Heart right ventricle (tissue), 16 donors: Measurements from ENCODE around the gene TM9SF2. TPM values are rescaled to one million over a fixed set of nuclear protein-coding genes. Genes with fewer than 3 reads are reported as not detected.

ENCODE experiments used
- ATAC-seq, 8 donors: fragments of 200-7000 bp; cut with Tn5 transposase; one replicate each; pipeline ENCODE4 v1.9.1; 2020; ENCODE audit warnings: mild to moderate bottlenecking in 8 of 8, moderate library complexity in 8 of 8, moderate number of reproducible peaks in 1 of 8
- DNase-seq, 2 donors: peaks; one replicate each; pipeline ENCODE4 v3.0.0-alpha.2; 2020
- H3K27ac ChIP-seq, 10 donors: fragments of 200-600 bp; sonication (generic) in 2 of 10; one replicate each; pipeline versions ENCODE4 v1.5.0 to v1.8.0; 2020 to 2022; ENCODE audit warnings: mild to moderate bottlenecking in 3 of 10
- H3K27me3 ChIP-seq, 7 donors: fragments of 200-600 bp; one replicate each; pipeline ENCODE4 v1.8.0; 2021 to 2022; ENCODE audit warnings: mild to moderate bottlenecking in 2 of 7
- H3K36me3 ChIP-seq, 9 donors: fragments of 200-600 bp; sonication (generic) in 1 of 9; one replicate each; pipeline versions ENCODE4 v1.5.0 to v1.8.0; 2020 to 2022; ENCODE audit warnings: mild to moderate bottlenecking in 2 of 9
- H3K4me1 ChIP-seq, 9 donors: fragments of 200-600 bp; sonication (generic) in 1 of 9; one replicate each; pipeline versions ENCODE4 v1.5.0 to v1.8.0; 2020 to 2022; ENCODE audit warnings: mild to moderate bottlenecking in 4 of 9
- H3K4me3 ChIP-seq, 10 donors: fragments of 200-600 bp; sonication (generic) in 2 of 10; one replicate each; pipeline versions ENCODE4 v1.5.0 to v1.8.0; 2020 to 2022; ENCODE audit warnings: mild to moderate bottlenecking in 7 of 10, moderate library complexity in 2 of 10
- H3K9me3 ChIP-seq, 11 donors: fragments of 200-600 bp in 10 of 11; sonication (generic) in 2 of 11; one replicate each; pipeline versions ENCODE4 v1.5.0 to v1.8.0; 2013 to 2022; ENCODE audit warnings: mild to moderate bottlenecking in 2 of 11, control low read depth in 1 of 11, moderate library complexity in 1 of 11
- WGBS, 2 donors: extraction: QIAGEN DNeasy Blood & Tissue Kit; methylation state at CpG; one replicate each; pipeline ENCODE4 v1.1.7; 2013; ENCODE audit warnings: inconsistent platforms in 1 of 2; 5-methylcytosine and 5-hydroxymethylcytosine counted together
- intact Hi-C, 10 donors: fragments of 100-400 bp; cut with DNase I; formaldehyde crosslinking; loops; one replicate each; pipeline versions ENCODE4 v1.11.1 to v1.14.2; 2022
- polyA plus RNA-seq, 2 donors: library from polyadenylated mRNA; stranded (reverse); fragments of 200-250 nt; gene quantifications; one replicate each; pipeline ENCODE4 v1.2.3, GENCODE V29; 2013
- total RNA-seq, 10 donors: library from RNA; stranded (reverse); fragmentation: NEBNext Ultra II Directional in 3 of 10; extraction: Animal tissue kit (Norgen Biotek cat#: 25700) in 3 of 10; gene quantifications; one replicate each; pipeline versions ENCODE4 v1.2.1 to v1.2.4, GENCODE V29; 2021 to 2023
- TF ChIP-seq, protein P1 (sequence below), 9 donors: fragments of 200-600 bp; sonication (generic) in 2 of 9; IDR thresholded peaks; one replicate each; pipeline versions ENCODE4 v1.5.0 to v1.8.0; 2021 to 2022; ENCODE audit warnings: antibody characterized with exemption in 9 of 9, mild to moderate bottlenecking in 5 of 9, moderate library complexity in 1 of 9
- donor health status: Arrhythmogenic right ventricular cardiomyopathy.
- donor health status: ischemic (EF 13 %, LVEDD 7.1; RV severe dilation, severe dysfunction).
- donor health status: healthy with polysubstance abuse.
- donor health status: DM: no; HTN: yes; CAD: no.
- donor health status: DM: no; HTN: no; CAD: no.
- donor health status: ischemic (EF 25% LVEDD 6.9; RV normal size, moderate dysfunction).
- donor health status: ischemic (EF 25% LVEDD 5.7; RV mildly dilated, moderate dysfunction).
- donor health status: healthy.
- donor health status: DM: yes; HTN: yes; CAD: no.
- donor health status: Ischemic cardiomyopathy.
- donor health status: ischemic (EF 35%, LVEDD 5.7; RV mildly dilated, moderate dysfunction).
- donor health status: nonischemic (EF 11% LVEDD 7.7; RV severe dilation, severe dysfunction).
- donor health status: DM: yes; HTN: yes; CAD: no.
- donor health status: PGD.
- donor health status: ischemic (EF 29% LVEDD 5.4; RV normal size, mild dysfunction).
- donor health status: nonischemic (EF 23%, LVEDD 6.1; RV moderate dilation, normal function).

Gene TM9SF2
- total and polyA plus RNA-seq, 12 donors: 27.9 to 78.8 (median 61.1) TPM

GRCh38 chr13:99469041-99469440 is 32.2 kb upstream of the TM9SF2 start:
- 73 to 77% methylated on average over 2 of the region's 2 CpGs for WGBS, 2 donors
- no peak overlapping the region for H3K27ac ChIP-seq
- no peak overlapping the region for H3K4me3 ChIP-seq
- H3K9me3 ChIP-seq: no peaks in the 10 kb centered on the region
- intact Hi-C loops: no loop called here
- H3K27me3 ChIP-seq: peaks cover 0 to 16% (median 4%) of the 10 kb centered on the region in 7 donors
- DNase-seq (no peak), ATAC-seq (no peak)
- H3K36me3 ChIP-seq: no peaks in the 10 kb centered on the region
- H3K4me1 ChIP-seq: peaks cover 0 to 20% (median 0%) of the 10 kb centered on the region in 9 donors
- TF ChIP-seq, protein P1, sequence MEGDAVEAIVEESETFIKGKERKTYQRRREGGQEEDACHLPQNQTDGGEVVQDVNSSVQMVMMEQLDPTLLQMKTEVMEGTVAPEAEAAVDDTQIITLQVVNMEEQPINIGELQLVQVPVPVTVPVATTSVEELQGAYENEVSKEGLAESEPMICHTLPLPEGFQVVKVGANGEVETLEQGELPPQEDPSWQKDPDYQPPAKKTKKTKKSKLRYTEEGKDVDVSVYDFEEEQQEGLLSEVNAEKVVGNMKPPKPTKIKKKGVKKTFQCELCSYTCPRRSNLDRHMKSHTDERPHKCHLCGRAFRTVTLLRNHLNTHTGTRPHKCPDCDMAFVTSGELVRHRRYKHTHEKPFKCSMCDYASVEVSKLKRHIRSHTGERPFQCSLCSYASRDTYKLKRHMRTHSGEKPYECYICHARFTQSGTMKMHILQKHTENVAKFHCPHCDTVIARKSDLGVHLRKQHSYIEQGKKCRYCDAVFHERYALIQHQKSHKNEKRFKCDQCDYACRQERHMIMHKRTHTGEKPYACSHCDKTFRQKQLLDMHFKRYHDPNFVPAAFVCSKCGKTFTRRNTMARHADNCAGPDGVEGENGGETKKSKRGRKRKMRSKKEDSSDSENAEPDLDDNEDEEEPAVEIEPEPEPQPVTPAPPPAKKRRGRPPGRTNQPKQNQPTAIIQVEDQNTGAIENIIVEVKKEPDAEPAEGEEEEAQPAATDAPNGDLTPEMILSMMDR (IDR thresholded peaks at IDR 0.05): no peak

DNA sequence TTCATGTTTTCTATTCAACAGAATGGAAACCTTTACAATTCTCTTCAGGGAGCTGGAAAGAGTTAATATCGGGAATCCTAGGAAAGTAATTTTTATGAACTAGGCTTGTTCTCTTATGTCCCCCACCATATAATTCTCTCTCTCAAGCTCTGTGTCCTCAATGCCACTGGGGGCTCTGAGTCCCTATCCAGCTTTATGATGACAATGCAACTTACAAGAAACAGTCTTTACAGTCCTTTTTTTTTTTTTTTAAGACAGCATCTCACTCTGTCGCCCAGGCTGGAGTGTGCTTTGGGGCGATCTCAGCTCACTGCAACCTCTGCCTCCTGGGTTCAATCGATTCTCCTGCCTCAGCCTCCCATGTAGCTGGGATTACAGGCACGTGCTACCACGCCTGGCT is 31.2 kb upstream of the TM9SF2 start:
- TF ChIP-seq, protein P1 (IDR thresholded peaks at IDR 0.05): no peak
- Histone ChIP-seq H3K27me3 (peaks cover 0 to 16% (median 4%) of the 10 kb centered on the region in 7 donors), H3K4me3 (no peak overlapping the region), H3K4me1 (peaks cover 0 to 11% (median 0%) of the 10 kb centered on the region in 9 donors), H3K9me3 (no peaks in the 10 kb centered on the region), H3K36me3 (no peaks in the 10 kb centered on the region), H3K27ac (no peak overlapping the region)
- no peak for DNase-seq
- intact Hi-C loops: no loop called here
- ATAC-seq: no peak
- 80 to 82% methylated on average over 6 of the region's 6 CpGs for WGBS, 2 donors

DNA sequence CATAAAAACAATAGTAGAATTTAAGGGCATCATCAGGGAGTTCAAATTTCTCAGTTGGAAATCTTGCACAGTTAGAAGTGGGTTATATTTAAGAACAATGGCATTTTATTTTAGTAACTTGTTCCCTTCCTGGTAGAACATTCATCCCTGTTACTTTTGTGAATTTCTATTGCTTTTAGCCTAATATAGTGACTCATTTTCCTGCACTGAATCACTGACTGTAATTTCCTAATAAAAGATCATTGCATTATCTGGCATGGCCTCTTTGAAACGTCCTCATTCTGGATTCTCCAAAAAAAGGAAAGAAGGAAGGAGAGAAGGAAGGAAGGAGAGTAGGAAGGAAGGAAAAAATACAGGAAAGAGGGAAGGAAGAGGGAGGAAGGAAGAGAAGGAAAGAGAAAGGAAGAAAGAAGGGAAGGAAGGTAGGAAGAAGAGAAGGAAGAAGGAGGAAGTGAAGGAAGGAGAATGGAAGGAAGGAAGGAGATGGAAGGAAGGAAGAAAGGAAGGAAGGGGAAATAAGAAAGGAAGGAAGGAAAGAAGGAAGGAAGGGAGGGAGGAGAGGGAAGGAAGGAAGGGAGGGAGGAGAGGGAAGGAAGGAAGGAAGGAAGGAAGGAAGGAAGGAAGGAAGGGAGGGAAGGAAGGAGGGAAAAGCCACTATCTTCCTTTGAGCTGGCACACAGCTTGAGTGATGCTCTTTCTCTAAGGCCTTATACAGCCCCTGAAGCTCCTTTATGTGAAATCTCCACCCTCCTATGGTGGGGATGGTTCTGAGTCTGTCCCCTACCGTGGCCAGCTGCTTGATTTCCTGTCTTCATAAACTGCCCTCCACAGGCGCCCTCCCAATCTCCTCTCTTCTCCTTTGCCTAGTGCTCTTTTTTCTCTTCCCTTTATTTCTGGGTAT is 29.8 kb upstream of the TM9SF2 start:
- Histone ChIP-seq H3K9me3 (no peaks in the 10 kb centered on the region), H3K27me3 (peaks cover 0 to 16% (median 4%) of the 10 kb centered on the region in 7 donors), H3K36me3 (no peaks in the 10 kb centered on the region), H3K4me1 (peaks cover 0 to 6% (median 0%) of the 10 kb centered on the region in 9 donors), H3K27ac (no peak overlapping the region), H3K4me3 (no peak overlapping the region)
- DNase-seq (no peak), ATAC-seq (no peak)
- intact Hi-C loops: no loop called here
- TF ChIP-seq, protein P1 (IDR thresholded peaks at IDR 0.05): no peak
- 50 to 63% methylated on average over 3 of the region's 3 CpGs for WGBS, 2 donors

DNA sequence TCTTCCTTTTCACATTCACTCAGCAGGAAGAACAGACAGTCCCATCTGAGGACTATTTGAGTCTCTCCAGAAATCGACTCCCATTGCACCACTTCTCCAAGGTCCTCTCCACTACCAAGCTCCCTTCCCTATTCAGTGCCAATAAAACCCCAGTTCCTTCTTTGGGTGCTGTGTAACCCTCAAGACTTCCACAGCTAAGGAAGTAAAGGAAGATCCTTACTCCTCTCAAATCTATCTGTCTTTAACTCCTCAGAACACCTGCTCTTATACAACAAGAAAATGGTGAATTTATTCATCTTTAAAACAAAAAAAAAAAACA is 29.2 kb upstream of the TM9SF2 start:
- Histone ChIP-seq H3K9me3 (no peaks in the 10 kb centered on the region), H3K27ac (no peak overlapping the region), H3K4me1 (peaks cover 0 to 6% (median 0%) of the 10 kb centered on the region in 9 donors), H3K36me3 (no peaks in the 10 kb centered on the region), H3K4me3 (no peak overlapping the region), H3K27me3 (peaks cover 0 to 16% (median 4%) of the 10 kb centered on the region in 7 donors)
- peak in 1 of 8 donors; percentile 35 for ATAC-seq
- intact Hi-C loops: no loop called here
- WGBS, 2 donors: 77 to 81% methylated on average over 1 of the region's 1 CpG
- no peak for DNase-seq
- TF ChIP-seq, protein P1 (IDR thresholded peaks at IDR 0.05): no peak
